PFSK-1 (cell line): ENCODE data around the gene PHB1.

Experiments used
- POLR2AphosphoS5 ChIP-seq: IDR thresholded peaks from 2 replicates; pipeline ENCODE4 v1.6.1; 2012; ENCODE audit warnings: low read depth, mild to moderate bottlenecking, control low read depth, low read length, moderate library complexity
- TAF1 ChIP-seq: IDR thresholded peaks from 2 replicates; pipeline ENCODE4 v1.6.1; 2012; ENCODE audit warnings: low read length, control low read depth, borderline replicate concordance; ENCODE audit not compliant: insufficient read depth

GRCh38 chr17:49397586-49397985 lies 17.1 kb downstream of the PHB1 start:
- no peak for TF ChIP-seq TAF1
- TF ChIP-seq POLR2AphosphoS5: no peak
